Loucy (cell line): ENCODE data around the gene IFT122.

Experiments used
- H2AFZ ChIP-seq: fragments of 200-600 bp; sonication (generic); 2 replicates; pipeline ENCODE4 v1.6.0; 2016; ENCODE audit warnings: antibody characterized with exemption, mild to moderate bottlenecking, low read length, moderate library complexity
- H3F3A ChIP-seq: fragments of 200-600 bp; 2 replicates; pipeline ENCODE4 v1.6.0; 2016; ENCODE audit warnings: antibody characterized with exemption, low read depth, mild to moderate bottlenecking
- H3K27me3 ChIP-seq: fragments of 200-600 bp; sonication (generic); 2 replicates; pipeline ENCODE4 v1.6.1; 2014; ENCODE audit warnings: low read length, mild to moderate bottlenecking; ENCODE audit not compliant: insufficient read depth, poor library complexity, severe bottlenecking
- H3K36me3 ChIP-seq: fragments of 200-600 bp; sonication (generic); 2 replicates; pipeline ENCODE4 v1.6.1; 2016; ENCODE audit warnings: low read length; ENCODE audit not compliant: insufficient read depth
- H3K4me1 ChIP-seq: fragments of 200-600 bp; sonication (generic); 2 replicates; pipeline ENCODE4 v1.5.1; 2014; ENCODE audit warnings: low read length, mild to moderate bottlenecking; ENCODE audit not compliant: insufficient read depth, poor library complexity, severe bottlenecking
- H3K4me2 ChIP-seq: fragments of 200-600 bp; sonication (generic); 2 replicates; pipeline ENCODE4 v1.6.0; 2014; ENCODE audit warnings: antibody characterized with exemption, low read length, low read depth, mild to moderate bottlenecking; ENCODE audit not compliant: poor library complexity, severe bottlenecking
- H3K4me3 ChIP-seq: fragments of 200-600 bp; sonication (generic); 2 replicates; pipeline ENCODE4 v1.5.1; 2014; ENCODE audit warnings: low read length, mild to moderate bottlenecking, mixed read lengths; ENCODE audit not compliant: poor library complexity, severe bottlenecking
- H3K79me2 ChIP-seq: fragments of 200-600 bp; sonication (generic); 2 replicates; pipeline ENCODE4 v1.6.1; 2014; ENCODE audit warnings: low read length; ENCODE audit not compliant: insufficient read depth
- H3K9ac ChIP-seq: fragments of 200-600 bp; sonication (generic); 2 replicates; pipeline ENCODE4 v1.6.0; 2014; ENCODE audit warnings: mild to moderate bottlenecking, low read depth, low read length, moderate library complexity; ENCODE audit not compliant: poor library complexity, severe bottlenecking
- H3K9me2 ChIP-seq: fragments of 200-600 bp; sonication (generic); replicated peaks from 2 replicates; pipeline ENCODE4 v1.6.1; 2016; ENCODE audit warnings: low read depth, low read length, mixed read lengths
- H3K9me3 ChIP-seq: fragments of 200-600 bp; sonication (generic); 2 replicates; pipeline ENCODE4 v1.6.1; 2014; ENCODE audit warnings: mild to moderate bottlenecking, antibody characterized with exemption, low read length, low read depth; ENCODE audit not compliant: insufficient read depth
- H4K20me1 ChIP-seq: fragments of 200-600 bp; sonication (generic); 2 replicates; pipeline ENCODE4 v1.6.0; 2014; ENCODE audit warnings: antibody characterized with exemption, low read length, mild to moderate bottlenecking; ENCODE audit not compliant: insufficient read depth, poor library complexity, severe bottlenecking
- CTCF ChIP-seq: fragments of 200-600 bp; sonication (generic); conservative IDR thresholded peaks from 2 replicates; pipeline ENCODE4 v1.5.1; 2014; ENCODE audit warnings: mild to moderate bottlenecking, antibody characterized with exemption, low read length
- EZH2phosphoT487 ChIP-seq: fragments of 200-600 bp; IDR thresholded peaks from 2 replicates; pipeline ENCODE4 v1.6.1; 2018; ENCODE audit warnings: antibody characterized with exemption, mild to moderate bottlenecking, moderate library complexity, borderline replicate concordance

Gene IFT122

GRCh38 chr3:129517516-129517915, 77.5 kb downstream of the IFT122 start:
- no peak overlapping the region for H3K9ac ChIP-seq
- H3K9me3 ChIP-seq = no peaks in the 10 kb centered on the region
- no peak overlapping the region for H3K4me2 ChIP-seq
- H3K36me3 ChIP-seq = no peaks in the 10 kb centered on the region; the same call in 1 of the 2 replicates
- H3F3A ChIP-seq = no peaks in the 10 kb centered on the region
- no peak for TF ChIP-seq CTCF
- no peak for TF ChIP-seq EZH2phosphoT487
- H2AFZ ChIP-seq = no peak overlapping the region
- no peaks in the 10 kb centered on the region for H3K27me3 ChIP-seq
- no peaks in the 10 kb centered on the region for H3K4me1 ChIP-seq
- H4K20me1 ChIP-seq = no peaks in the 10 kb centered on the region
- no peaks in the 10 kb centered on the region for H3K9me2 ChIP-seq
- no peaks in the 10 kb centered on the region for H3K79me2 ChIP-seq
- no peak overlapping the region for H3K4me3 ChIP-seq

- no peak for TF ChIP-seq CTCF
- TF ChIP-seq EZH2phosphoT487 = no peak
- no peaks in the 10 kb centered on the region for H3K27me3 ChIP-seq
- H3K4me1 ChIP-seq = no peaks in the 10 kb centered on the region
- no peaks in the 10 kb centered on the region for H3K9me2 ChIP-seq
- H4K20me1 ChIP-seq = no peaks in the 10 kb centered on the region
- H3K36me3 ChIP-seq = no peaks in the 10 kb centered on the region; the same call in 1 of the 2 replicates
- H3K9me3 ChIP-seq = no peaks in the 10 kb centered on the region
- H3K9ac ChIP-seq = no peak overlapping the region
- H2AFZ ChIP-seq = no peak overlapping the region
- no peaks in the 10 kb centered on the region for H3K79me2 ChIP-seq
- H3F3A ChIP-seq = no peaks in the 10 kb centered on the region
- no peak overlapping the region for H3K4me3 ChIP-seq
- no peak overlapping the region for H3K4me2 ChIP-seq
These were observed 78.1 kb downstream of the IFT122 start for GRCh38 chr3:129518038-129518561.

- Histone ChIP-seq H3K79me2 (no peaks in the 10 kb centered on the region), H3K4me1 (no peaks in the 10 kb centered on the region), H2AFZ (no peak overlapping the region), H3F3A (no peaks in the 10 kb centered on the region), H4K20me1 (no peaks in the 10 kb centered on the region), H3K9me3 (no peaks in the 10 kb centered on the region), H3K27me3 (no peaks in the 10 kb centered on the region), H3K9ac (no peak overlapping the region), H3K4me3 (no peak overlapping the region), H3K36me3 (no peaks in the 10 kb centered on the region; the same call in 1 of the 2 replicates), H3K9me2 (no peaks in the 10 kb centered on the region), H3K4me2 (no peak overlapping the region)
- TF ChIP-seq EZH2phosphoT487 = no peak
- TF ChIP-seq CTCF = no peak
These were observed 78.6 kb downstream of the IFT122 start for GRCh38 chr3:129518581-129518980.
